G401.6 (cell line): ENCODE results near the gene CTNNBIP1.
A peak's percentile ranks its signal among the peaks of the same experiment; 100 is the strongest.
"Not testable (repeated sequence)": the region's sequence is repeated elsewhere in the genome, so short reads cannot be mapped to it uniquely, and the experiment has no call there.

Source experiments
- FAIRE-seq: peaks from 2 replicates; lab custom pipeline; 2012; peaks lifted over from hg19 to GRCh38; lab: Jason Lieb, UNC

The CTNNBIP1 gene, protein sequence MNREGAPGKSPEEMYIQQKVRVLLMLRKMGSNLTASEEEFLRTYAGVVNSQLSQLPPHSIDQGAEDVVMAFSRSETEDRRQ

DNA sequence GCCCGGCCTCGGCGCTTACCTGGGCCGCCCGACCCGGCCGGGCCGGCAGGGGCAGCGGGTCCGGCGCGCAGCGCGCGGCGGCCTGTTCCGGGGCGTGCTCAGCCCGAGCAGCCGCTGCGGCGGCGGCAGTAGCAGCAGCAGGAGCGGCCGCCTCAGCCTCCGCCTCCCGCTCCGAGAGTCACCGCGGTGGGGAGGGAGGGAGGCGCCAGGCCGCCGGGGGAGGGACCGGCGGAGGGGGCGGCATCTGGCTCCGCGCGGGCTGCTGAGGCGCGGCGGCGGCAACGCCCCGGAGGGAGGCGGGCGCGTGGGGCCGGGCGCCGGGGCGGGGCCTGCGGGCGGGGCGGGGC lies at the start of gene CTNNBIP1:
CTNNBIP1 (minus strand) TSS at position 194 of the 347 bp plus-strand sequence. CDS start 38,205 bp downstream, outside the sequence.
- no peak for FAIRE-seq

DNA sequence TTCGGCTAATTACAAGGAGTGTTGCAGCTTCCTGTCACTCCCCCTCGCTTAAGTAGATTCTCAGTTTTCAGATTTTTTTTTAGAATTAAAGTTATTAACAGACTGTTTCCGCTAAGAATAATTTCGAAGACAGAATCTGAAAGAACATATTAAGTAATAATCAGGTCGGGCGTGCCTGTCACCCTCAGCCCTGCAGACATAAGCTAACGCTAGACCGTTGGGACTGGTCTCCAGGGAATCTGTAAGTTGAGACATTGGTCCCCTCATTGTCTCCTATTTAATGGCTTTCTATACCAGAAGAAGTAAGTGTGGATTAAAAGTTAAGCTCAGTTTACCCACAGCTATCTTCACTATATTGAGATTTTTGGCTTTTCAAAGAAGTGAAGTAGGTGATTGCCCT lies 47.7 kb upstream of the CTNNBIP1 start:
- no peak for FAIRE-seq

DNA sequence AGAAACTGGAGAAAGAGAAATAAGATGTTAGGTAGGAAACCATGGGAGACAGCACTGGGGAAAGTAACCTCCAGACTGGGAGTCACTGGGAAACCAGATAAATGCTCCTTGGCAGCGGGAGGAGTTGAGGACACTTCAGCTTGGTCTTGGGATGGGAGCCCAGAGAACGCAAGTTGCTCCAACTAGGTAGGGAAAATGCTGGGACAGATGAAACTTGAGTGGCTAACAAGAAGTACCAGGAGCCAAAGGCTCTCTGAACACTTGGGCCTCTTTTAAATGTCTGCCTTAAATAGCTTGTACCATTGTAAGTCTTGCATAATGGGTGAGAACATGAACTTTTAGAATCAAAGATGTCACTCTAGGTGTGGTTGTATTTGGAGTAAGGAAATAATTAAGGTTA lies 36.2 kb upstream of the CTNNBIP1 start:
- no peak for FAIRE-seq

DNA sequence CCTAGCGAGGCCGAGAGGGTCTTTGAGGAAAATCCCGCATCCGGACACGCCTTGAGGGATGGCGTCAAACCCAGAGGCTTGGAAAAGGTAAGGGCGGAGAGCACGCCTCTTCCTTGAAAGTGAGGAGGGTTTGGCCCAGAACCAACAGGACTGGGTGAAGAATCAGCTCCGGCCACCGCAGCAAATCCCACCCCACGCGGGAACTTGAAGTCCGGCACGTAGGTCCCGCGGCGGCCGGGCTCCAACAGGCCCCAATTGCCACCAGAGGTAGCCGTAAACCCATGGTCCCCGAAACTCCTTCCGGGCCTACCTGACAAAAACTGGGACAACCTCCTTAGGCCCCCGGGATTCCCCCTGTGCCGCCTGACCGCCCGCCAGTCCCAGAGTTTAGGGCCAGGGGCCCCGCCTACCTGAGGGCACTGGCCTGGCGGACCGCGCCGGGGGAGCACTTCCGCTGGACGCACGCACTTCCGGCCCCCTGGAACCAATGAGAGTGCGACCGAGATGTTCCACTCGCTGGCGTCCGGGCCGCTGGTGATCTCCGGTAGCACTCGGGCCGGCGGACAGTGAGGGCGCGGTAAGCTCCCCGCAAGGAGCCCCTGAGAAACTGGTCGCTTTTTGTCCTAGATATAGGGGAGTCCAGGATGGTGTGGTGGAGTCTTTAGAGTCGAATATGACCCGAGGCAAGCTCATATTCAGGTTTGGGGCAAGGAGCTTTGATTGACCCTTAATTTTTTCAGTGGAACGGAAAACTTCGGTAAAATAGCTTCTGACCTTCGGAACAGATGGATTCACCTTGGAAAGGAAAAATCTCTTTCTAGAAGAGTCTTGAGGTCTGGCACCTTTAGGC lies 33.1 kb upstream of the CTNNBIP1 start, which contains the start of the genes LZIC and NMNAT1:
LZIC (minus strand) TSS at position 453 of the 850 bp plus-strand sequence. CDS start 6,772 bp downstream, outside the sequence.
NMNAT1 (plus strand) TSS at position 537 of the 850 bp plus-strand sequence. CDS start 28,599 bp downstream, outside the sequence.
- peak; percentile 88 for FAIRE-seq

DNA sequence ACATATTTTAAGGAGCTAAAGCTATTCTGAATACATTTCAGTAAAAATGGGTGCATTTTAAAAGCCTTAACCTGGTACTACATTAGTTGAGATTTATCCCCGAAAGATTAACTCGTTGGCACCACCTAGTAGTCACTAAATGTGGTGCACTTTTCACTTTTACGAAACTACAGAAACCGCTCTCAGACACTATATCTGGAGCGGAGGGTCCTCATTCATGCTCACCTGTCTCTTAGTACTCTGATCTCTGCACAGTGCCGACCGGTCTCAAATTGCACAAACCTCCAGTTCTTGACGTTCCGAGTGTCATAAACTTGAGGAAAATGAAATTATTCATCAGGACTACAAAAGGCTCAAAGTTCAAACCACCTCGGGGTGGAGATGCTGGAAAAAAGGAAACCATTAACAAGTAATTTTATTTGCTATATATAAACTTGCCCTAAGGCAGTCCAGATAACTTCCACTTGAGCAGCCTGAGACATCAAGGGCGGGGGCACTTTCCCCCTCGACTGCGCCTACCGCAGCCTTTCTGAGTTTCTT lies 32.4 kb upstream of the CTNNBIP1 start:
- FAIRE-seq, result peak; percentile 91

DNA sequence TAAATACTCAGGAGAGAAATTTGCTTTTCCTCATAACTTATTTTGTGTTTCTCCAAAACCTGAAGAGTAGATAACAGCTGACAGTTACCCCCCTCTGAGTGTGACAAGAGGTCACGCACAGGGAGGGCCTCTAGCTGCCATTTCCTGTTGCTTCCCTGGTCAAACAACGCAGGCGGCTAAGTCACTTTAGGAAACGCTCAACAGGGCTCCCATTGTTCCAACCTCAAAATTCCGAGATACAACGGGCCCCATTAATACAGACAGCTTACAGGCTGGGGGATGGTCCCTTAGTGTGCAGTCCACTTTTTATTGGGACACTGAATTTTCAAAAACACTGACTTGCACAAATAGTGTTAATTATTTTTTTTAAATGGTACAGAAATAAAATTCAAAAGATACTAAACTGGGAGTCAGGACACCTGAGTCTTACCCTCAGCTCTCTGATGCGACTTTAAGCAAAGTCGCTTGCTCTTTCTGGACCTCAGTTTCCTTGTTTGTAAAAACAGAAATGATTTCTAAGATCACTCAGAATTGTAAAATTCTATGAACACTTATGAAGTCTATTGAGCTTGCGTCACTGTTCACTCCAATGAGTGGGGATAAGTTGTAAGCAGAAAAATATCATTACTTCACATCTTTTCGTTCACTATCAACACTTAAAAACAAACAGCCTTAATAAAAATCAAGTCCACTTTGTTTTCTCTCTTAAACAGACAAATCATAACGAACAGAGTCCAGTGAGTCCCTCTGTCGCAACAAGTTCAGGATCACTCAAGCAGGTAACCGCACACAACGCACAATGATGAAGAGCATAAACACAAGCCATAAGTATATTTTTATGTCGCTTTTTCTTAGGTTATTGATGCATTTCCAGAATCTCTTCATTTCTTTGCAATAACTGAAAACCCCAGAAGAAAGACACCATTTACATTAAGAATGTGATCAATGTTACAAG lies 19.6 kb upstream of the CTNNBIP1 start:
- no peak for FAIRE-seq

DNA sequence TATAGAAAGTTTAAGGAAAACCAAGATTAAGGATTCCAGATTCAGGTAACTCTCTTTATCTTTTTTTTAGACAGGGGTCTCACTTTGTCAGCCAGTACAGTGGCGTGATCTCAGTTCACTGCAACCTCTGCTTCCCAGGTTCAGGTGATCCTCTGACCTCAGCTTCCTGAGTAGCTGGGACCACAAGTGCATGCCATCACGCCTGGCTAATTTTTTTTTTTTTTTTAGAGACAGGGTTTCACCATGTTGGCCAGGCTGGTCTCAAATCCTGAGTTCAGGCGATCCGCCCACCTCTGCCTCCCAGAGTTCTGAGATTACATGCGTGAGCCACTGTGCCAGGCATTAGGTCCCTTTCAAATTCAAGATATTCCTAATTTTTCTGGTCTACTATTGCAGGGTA lies 17.2 kb upstream of the CTNNBIP1 start:
- FAIRE-seq, result no peak

DNA sequence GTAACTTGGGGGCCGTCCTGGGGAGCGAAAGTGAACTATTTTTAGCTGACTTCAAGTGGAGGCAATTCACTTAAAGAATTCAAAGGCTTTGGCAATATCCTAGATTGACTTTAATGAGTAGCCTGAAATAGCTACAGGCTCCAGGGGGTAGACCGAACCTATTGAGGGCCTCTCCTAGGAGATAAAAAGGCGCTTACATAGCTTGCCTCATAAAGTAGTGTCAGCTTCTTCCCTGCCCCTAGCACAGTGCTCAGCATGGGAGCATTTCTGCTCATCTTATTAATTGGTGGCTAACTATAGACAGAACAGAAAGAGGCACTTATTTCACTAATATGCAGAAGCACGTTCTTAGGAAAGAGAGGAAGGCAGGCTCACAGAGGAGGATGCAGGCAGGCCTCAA lies 12.3 kb upstream of the CTNNBIP1 start:
- FAIRE-seq, result no peak

DNA sequence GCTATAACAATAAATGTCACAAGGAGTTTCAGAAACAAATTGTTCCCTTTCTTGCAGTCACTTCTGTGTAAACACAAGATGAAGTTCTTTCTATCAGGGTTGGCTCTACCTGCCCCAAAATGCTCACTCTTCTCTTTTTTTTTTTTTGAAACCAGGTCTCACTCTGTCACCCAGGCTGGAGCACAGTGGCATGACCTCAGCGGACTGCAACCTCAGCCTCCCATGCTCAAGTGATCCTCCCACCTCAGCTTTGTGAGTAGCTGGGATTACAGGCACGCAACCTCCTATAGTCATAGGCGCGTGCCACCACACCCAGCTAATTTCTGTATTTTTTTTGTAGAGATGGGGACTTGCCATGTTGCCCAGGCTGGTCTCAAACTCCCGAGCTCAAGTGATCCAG lies 10.5 kb upstream of the CTNNBIP1 start:
- no peak for FAIRE-seq

DNA sequence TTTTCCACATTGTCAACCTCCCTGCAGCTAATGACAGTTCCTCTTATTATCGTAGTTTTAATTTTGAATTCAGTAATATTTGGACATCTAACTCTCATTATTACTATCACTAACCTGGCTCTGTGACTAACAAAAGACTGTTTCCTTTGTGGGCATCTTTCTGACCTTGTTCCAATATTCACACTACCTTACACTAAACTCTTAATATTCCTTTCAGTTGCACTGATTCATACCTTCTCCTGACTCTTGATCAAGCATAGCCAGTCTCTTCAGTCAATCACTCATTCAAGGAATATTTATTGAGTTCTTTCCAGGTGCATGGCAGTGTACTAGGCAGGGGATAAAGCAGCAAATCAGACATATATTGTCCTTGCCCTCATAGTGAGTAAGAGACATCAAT lies 7.8 kb upstream of the CTNNBIP1 start:
- no peak for FAIRE-seq

DNA sequence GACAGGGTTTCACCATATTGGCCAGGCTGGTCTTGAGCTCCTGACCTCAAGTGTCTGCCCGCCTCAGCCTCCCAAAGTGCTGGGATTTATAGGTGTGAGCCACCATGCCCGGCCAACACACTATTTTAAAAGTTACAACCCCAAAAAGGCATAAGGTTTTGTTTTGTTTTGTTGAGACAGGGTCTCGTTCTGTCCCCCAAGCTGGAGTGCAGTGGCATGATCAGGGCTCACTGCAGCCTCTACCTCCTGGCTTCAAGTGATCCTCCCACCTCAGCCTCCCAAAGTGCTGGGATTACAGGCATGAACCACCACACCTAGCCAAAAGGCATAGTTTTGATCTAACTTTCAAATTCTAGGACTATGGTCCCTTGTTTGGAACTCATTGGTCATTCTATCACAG lies 7.4 kb upstream of the CTNNBIP1 start:
- FAIRE-seq, result not testable (repeated sequence)

DNA sequence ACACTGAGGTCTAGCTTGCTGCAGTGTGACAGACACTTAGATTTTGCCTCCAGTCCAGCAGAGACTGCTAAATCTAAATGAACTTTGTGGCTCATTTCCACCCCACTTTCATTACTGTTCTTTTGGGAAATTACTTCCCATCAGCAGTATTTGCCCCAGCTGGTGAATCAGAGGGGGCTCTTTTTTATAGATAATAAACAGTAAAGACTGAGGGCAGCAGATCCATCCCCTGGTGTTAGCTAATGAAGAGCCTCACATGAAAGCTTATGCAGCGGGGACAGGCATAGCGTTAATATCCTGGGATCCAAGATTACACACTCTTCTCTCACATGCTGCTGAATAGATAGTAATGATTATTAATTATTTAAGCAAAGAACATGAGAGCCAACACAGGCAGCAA lies 6.4 kb upstream of the CTNNBIP1 start:
- peak; percentile 51 for FAIRE-seq

DNA sequence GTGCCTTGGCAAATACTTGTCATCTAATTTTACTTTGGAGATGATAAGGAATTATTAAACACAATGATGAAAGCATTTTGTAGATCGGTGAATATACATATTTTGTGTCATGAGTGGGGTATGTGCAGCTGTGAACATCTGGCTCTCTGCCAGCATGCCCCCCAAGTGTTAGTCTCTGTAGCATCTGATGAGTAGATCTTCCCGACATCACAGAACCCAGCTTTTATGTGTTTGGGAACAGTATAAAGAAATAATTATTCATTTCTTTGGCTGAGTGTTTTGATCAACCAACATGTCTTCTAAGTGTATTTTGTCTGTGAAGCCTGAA lies 4.5 kb upstream of the CTNNBIP1 start:
- no peak for FAIRE-seq

DNA sequence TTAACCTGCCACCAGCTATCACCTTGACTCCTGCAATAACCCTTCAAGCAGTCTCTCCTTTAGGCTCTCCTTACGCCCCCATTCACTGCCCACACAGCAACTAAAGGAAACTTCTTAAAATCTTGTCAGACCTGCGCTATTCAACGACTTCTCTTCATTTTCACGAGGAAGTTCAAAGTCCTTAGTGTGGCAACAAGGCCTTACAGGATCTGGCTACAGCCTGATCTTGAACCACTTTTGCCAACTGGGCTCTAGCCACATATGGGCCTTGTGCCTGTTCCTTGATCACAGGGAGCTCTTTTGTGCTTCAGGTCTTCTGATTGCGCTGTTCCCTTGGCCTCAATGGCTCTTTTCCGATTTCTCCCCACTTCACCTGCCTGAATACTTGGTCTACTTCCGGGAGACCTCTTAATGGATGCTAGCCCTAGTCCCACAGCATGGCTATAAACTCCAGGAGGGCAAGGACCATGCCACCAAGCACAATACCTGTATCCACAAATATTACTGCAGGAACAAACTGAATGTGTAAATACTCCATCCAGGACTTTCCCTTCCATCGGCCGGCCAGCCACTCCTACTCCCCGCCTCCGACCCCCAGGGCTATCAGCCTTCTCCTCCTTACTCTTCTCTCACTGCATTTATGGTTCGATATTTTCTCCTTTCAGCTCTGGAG lies 2.3 kb upstream of the CTNNBIP1 start:
- no peak for FAIRE-seq

DNA sequence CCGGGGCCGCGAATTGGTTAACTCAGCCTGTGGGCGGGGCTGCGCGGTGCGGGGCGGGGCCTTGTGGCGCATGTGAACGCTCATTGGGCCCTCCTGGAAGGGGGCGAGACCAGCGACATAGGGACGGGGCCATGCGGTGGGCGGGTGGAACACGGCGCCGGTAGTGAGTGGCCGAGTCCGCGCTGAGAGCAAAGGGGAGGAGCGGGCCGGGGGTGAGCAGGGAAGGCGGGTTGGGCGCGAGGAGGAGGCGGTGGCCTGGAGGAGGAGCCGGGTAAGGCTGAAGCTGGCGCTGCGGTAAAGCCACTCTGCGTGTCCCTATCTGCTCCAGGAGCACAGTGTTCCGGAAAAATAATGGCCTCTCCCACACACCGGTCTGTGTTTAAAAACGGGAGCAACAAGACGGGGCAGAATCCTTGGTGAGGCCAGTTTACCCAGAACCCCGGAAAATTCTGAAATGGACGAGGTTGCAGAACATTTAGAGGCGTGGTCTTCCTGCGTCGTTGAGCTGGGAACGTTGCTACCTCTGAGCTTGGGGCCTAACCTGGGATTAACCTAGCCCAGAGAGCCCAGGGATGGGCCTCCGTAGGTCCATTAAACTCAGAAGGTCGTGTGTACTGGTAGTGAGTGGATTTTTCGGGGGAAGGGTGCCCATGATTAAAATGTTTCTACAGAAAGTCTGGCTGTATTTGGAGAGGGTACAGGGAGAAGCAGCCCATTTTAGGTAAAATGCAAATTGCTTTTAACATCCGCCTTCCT lies 532 bp upstream of the CTNNBIP1 start:
- peak; percentile 94 for FAIRE-seq

DNA sequence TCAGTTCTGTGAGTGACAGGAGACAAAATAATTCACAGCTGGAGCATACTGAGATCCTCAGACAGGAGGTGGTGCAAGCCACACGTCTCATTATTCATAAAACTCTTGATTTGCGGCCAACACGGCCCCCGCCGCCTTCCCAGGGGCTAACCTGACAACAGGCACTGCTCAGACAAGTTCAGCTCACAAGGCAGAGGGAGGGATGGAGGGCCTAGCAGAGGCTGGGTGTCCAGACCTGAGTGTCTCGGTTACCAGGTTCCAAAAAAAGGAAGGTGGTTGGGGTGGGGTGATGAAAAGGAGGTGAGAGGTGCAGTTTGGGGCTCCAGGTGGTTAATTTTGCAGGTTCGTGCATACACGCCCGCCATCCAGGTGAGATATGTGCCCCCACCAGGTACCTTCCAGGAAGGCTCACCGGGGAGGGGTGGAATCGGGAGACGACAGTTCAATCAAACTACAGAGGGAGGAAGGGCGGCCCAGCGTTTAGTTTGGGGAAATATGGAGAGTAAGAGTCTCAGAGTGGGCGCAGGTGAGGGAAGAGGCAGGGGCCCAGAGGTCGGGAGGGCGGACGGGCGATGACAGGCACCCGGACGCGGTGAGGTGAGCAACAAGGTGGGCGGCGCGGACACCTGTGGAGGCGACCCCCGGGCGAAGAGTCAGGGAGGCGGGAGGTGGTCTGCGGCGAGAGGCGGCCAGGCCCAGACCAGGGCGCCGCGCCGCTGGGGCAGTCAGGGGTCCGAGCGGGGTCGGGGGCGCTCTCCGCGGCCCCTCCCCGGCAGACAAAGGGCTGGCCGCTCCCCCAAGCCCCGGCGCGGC lies 629 bp downstream of the CTNNBIP1 start:
- FAIRE-seq, result no peak

DNA sequence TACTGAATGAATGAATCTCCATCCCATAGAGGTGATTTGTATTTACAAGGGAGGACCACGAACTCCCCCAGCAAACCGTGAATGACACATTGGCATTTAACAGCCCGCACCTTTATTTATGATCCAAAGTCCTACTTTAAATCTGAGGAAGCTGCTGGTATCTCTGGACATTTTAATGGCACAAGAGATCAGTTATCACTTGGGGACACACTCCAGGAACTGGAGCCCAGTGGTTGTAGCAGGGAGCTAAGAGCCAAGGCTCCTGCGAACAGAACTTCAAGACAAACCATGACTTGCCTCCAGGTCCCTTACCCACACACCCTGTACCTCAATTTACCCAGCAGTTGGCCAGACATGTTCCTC lies 1.2 kb downstream of the CTNNBIP1 start:
- no peak for FAIRE-seq

DNA sequence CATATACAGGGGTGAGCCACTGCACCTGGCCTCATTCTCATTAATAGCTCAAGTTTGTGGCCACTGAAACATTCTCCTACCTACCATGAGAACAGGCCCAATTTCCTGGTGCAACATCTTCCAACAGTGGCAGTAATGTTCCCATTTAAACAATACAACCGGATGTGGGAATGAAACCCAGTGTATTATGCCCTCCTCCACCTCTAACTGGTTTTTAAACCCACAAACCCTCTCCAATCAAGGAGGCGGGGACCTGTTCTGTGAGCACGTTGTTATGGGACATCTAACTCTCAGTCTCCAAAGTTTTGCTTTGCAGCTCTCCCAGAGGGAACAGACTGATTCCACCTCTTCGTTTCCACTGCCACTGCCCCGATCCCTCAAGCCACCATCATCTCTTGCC lies 2.6 kb downstream of the CTNNBIP1 start:
- no peak for FAIRE-seq

DNA sequence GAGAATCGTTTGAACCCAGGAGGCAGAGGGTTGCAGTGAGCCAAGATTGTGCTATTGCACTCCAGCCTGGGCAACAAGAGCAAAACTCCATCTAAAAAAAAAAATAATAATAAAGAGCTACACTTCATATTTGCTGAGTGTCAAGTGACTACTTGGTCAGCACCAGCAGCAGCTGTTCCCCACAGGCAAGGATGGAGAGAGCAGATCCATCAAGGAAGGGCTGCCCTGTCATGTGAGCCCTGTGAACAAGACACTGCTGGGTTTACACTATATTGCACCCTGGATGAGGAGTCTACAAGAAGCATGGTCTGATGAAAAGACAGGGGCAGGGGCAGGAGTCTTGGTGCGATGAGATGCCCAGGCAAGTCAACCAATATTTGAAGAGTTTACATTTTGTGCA lies 3.6 kb downstream of the CTNNBIP1 start:
- FAIRE-seq, result no peak

DNA sequence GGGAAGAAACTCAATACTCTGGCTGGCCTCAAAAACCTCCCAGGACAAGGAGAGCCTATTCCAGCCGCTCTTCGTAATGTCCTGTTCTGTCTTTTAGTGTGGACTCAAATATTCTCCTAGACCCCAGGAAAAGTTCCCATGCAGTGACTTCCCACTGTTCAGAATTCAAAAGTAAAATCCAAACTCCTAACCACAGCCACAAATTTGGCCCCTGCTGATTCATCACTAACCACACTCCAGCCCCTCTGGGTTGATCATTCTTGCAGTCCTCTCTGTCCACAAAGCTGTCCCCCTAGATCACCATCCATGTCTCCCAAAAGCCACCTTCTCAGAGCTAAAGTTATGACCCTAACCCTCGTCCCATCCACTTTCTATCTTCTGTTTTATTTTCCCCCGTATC lies 5.1 kb downstream of the CTNNBIP1 start:
- no peak for FAIRE-seq

DNA sequence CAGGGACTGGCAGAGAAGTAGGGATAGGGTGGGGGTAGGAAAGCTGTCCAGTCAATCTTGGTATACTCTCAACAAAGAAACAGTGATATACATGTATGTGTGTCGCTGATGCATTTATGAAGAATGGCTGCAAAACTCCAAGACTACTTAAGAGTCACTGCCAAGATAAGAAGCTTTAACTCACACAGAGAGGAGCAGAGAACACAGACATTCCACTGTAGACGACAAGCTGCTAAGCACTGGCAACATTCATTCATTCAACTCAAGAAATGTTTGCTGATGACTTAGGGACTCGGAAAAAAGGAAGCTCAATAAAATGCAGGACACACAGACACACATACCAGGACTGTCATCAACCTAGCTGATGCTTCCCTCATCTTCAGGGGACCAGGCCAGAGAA lies 5.5 kb downstream of the CTNNBIP1 start:
- no peak for FAIRE-seq
